ENCODE measurements around the gene PLXNA2.
A peak's percentile ranks its signal among the peaks of the same experiment; 100 is the strongest.

The PLXNA2 gene

GRCh38 chr1:208132287-208132882 is 111.8 kb downstream of the PLXNA2 start:
- peaks cover 4% of the 10 kb centered on the region for H3K4me1 ChIP-seq
- peak; percentile 87 for TF ChIP-seq CTCF (IDR thresholded peaks at IDR 0.05; ENCODE audit: low read depth, low read length)
- peak; percentile 71 for DNase-seq
- no peak overlapping the region for H3K4me3 ChIP-seq (ENCODE audit: low read depth, low read length)
- no peaks in the 10 kb centered on the region for H3K9me3 ChIP-seq
- no peaks in the 10 kb centered on the region for H3K27me3 ChIP-seq
- peaks cover 16% of the 10 kb centered on the region for H3K36me3 ChIP-seq

GRCh38 chr1:208131621-208132286 is 112.4 kb downstream of the PLXNA2 start:
- H3K36me3 ChIP-seq, result peaks cover 16% of the 10 kb centered on the region
- no peak for TF ChIP-seq CTCF (IDR thresholded peaks at IDR 0.05; ENCODE audit: low read depth, low read length)
- H3K4me1 ChIP-seq, result peaks cover 2% of the 10 kb centered on the region; the same call in 1 of the 2 replicates
- DNase-seq, result no peak
- H3K4me3 ChIP-seq (ENCODE audit: low read depth, low read length), result no peak overlapping the region
- no peaks in the 10 kb centered on the region for H3K9me3 ChIP-seq
- no peaks in the 10 kb centered on the region for H3K27me3 ChIP-seq

- no peak for TF ChIP-seq CTCF (IDR thresholded peaks at IDR 0.05; ENCODE audit: low read depth, low read length)
- no peak overlapping the region for H3K4me3 ChIP-seq (ENCODE audit: low read depth, low read length)
- H3K4me1 ChIP-seq, result peaks cover 2% of the 10 kb centered on the region; the same call in 1 of the 2 replicates
- H3K36me3 ChIP-seq, result peaks cover 11% of the 10 kb centered on the region; the same call in 1 of the 2 replicates
- no peaks in the 10 kb centered on the region for H3K27me3 ChIP-seq
- H3K9me3 ChIP-seq, result no peaks in the 10 kb centered on the region
- DNase-seq, result no peak
Measured at GRCh38 chr1:208129487-208129886, 114.7 kb downstream of the PLXNA2 start.

GRCh38 chr1:208129060-208129459 is 115.1 kb downstream of the PLXNA2 start:
- no peak for TF ChIP-seq CTCF (IDR thresholded peaks at IDR 0.05; ENCODE audit: low read depth, low read length)
- Histone ChIP-seq H3K4me3 (ENCODE audit: low read depth, low read length) (no peak overlapping the region), H3K36me3 (peaks cover 11% of the 10 kb centered on the region; the same call in 1 of the 2 replicates), H3K27me3 (no peaks in the 10 kb centered on the region), H3K4me1 (no peaks in the 10 kb centered on the region; the same call in 1 of the 2 replicates), H3K9me3 (no peaks in the 10 kb centered on the region)
- peak; percentile 29 for DNase-seq

GRCh38 chr1:208127792-208128529 is 116.2 kb downstream of the PLXNA2 start:
- no peak for TF ChIP-seq CTCF (IDR thresholded peaks at IDR 0.05; ENCODE audit: low read depth, low read length)
- H3K4me1 ChIP-seq, result no peaks in the 10 kb centered on the region; the same call in 1 of the 2 replicates
- H3K9me3 ChIP-seq, result no peaks in the 10 kb centered on the region
- H3K36me3 ChIP-seq, result peaks cover 6% of the 10 kb centered on the region; the same call in 1 of the 2 replicates
- DNase-seq, result no peak
- H3K4me3 ChIP-seq (ENCODE audit: low read depth, low read length), result no peak overlapping the region
- H3K27me3 ChIP-seq, result no peaks in the 10 kb centered on the region

All from BE2C (cell line).